ENCODE data around the gene SETD6.

- TF ChIP-seq ESRRA (IDR thresholded peaks at IDR 0.05; ENCODE audit: borderline replicate concordance, low read length) = no peak
- no peak for TF ChIP-seq EP300 (IDR thresholded peaks at IDR 0.05)
- no peak for TF ChIP-seq TP53 (CRISPR knock-in tag; IDR thresholded peaks at IDR 0.05)
- no peak for TF ChIP-seq CTCF (IDR thresholded peaks at IDR 0.05)
- TF ChIP-seq RCOR1 (IDR thresholded peaks at IDR 0.05; ENCODE audit: low read depth, low read length) = no peak
- TF ChIP-seq POLR2AphosphoS2 (conservative IDR thresholded peaks at IDR 0.05; ENCODE audit: low read length) = no peak
- TF ChIP-seq CEBPB (IDR thresholded peaks at IDR 0.05) = no peak
- no peak for TF ChIP-seq POLR2A (IDR thresholded peaks at IDR 0.05; ENCODE audit: low read length)
Measured at GRCh38 chr16:58519707-58520106, 4.4 kb downstream of the SETD6 start.

All from A549 (cell line).